Esophagus squamous epithelium (tissue), 4 donors: ENCODE results near the gene CCDC38.

Source experiments
- CTCF ChIP-seq, 6 experiments: fragments of 450-650 bp in 4 of 6; fragments of 200-600 bp in 2 of 6; sonication (generic) in 2 of 6; IDR thresholded peaks; one replicate each; pipeline ENCODE4 v1.5.1; 2016 to 2019; ENCODE audit warnings: antibody characterized with exemption in 6 of 6, mild to moderate bottlenecking in 4 of 6, moderate library complexity in 4 of 6
- POLR2A ChIP-seq, 4 donors: fragments of 450-650 bp; IDR thresholded peaks; one replicate each; pipeline ENCODE4 v1.6.1; 2017; ENCODE audit warnings: antibody characterized with exemption in 4 of 4, mild to moderate bottlenecking in 4 of 4, moderate library complexity in 3 of 4

DNA sequence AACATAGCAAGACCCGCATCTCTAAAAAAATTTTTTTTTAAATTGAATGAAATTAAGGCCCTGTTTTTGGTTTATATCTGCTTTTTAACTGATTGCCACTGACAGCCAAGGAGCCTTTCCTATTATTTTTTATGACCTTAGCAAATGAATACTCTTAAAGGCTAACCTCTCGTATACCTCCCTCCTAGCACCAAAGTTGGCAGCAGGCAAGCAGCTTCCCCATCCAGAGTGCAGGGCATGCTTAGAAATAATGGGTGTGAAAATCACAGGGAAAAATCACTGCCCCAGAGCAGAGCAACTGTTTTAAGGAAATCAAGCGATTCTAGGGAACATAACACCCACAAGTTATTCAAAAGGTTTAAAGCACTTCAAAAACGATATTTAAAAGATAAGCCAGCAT lies 33.1 kb upstream of the CCDC38 start:
- TF ChIP-seq CTCF (IDR thresholded peaks at IDR 0.05) (no peak), POLR2A (IDR thresholded peaks at IDR 0.05) (no peak)
